HPDE6-E6E7 (cell line): ENCODE results near the gene GTF2F2.

ENCODE experiments used
- DNase-seq: peaks from one replicate; pipeline ENCODE4 v3.0.0; 2011; ENCODE audit warnings: missing footprints; ENCODE audit errors: extremely low spot score

GTF2F2 gene, protein sequence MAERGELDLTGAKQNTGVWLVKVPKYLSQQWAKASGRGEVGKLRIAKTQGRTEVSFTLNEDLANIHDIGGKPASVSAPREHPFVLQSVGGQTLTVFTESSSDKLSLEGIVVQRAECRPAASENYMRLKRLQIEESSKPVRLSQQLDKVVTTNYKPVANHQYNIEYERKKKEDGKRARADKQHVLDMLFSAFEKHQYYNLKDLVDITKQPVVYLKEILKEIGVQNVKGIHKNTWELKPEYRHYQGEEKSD

DNA sequence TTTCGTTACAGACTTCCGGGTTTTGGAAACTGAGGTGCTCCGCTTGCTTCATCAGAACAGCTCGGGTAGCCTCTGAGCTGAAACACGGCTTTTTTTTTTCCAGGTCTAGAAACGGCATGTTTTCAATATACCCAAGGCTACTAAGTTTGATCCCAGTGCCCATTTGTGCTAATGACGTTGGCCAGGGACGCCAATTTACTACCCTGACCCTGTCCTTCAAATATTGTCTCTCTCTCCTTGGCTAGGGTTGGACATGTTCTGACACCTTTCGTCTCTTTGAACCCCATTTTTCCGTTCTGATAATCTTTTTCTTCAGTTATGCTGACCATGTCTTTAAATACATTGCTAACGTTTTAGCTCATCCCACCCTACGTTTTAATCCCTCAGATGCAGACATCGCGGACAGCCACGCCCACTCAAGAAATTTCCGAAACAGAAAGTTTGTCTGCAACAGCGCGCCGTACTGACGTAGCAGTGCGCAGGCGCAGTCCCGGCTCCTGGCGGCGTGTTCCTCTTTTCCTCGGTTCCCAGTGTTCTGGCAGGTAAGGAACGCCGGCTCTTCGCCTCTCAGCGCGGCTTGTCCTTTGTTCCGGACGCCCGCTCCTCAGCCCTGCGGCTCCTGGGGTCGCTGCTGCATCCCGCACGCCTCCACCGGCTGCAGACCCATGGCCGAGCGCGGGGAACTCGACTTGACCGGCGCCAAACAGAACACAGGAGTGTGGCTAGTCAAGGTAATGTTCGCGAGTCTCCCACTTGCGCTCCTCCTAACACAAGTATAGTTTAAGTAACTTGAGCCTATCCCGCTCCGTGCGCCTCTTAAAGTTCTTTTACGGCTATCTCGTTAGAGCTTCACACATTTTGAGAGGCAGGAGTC lies at the start of gene GTF2F2:
TSS of gene GTF2F2 (plus strand) at position 520 of the 874 bp plus-strand sequence. CDS start at position 666, 146 bp downstream.
- peak; percentile 42 for DNase-seq

DNA sequence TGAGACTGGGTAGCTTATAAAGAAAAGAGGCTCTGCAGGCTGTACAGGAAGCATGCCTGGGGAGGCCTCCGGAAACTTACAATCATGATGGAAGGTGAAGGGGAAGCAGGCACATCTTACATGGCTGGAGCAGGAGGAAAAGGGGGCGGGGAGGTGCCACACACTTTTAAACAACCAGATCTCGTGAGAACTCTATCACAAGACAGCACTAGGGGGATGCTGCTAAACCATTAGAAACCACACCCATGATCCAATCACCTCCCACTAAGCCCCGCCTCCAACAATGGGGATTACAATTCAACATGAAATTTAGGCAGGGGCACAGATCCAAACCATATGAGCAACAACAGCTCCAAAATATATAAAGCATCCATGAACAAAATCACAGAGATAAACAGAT lies 46.5 kb upstream of the GTF2F2 start:
- no peak for DNase-seq

DNA sequence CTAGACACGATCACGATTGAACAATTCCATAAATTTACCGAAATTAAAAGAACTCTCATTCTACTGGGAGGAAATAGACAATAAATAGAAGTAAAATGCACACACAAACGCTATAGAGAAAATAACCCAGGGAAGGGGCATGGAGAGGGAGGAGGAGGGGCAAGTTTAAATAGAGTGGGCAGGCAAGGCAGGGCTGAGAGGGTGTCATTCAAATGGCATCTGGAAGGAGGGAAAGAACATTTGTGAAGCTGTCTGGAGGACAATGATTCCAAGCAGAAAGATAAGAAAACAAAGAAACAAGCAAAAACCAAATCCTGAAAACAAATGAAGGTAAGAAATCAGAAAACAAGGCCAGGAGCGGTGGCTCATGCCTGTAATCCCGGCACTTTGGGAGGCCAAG lies 45.6 kb upstream of the GTF2F2 start:
- no peak for DNase-seq

DNA sequence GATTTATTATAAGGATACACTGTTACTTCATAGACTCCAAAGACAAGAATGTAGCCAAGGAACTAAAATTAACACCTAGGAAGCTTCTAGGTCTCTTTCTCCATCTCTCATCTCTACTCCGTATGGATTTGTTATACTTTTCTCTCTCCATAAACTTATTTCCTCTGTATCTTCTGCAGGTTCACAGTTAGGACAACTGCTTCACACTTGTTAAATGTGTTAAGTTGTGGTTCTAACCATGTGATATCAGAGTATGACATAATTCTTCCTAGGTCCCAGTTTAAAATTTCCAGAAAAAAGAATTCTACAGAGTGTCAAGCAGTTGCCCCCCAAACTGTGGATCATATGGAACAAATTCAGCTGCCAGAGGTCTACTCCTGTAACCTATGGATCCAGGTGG lies 42.3 kb upstream of the GTF2F2 start:
- no peak for DNase-seq

DNA sequence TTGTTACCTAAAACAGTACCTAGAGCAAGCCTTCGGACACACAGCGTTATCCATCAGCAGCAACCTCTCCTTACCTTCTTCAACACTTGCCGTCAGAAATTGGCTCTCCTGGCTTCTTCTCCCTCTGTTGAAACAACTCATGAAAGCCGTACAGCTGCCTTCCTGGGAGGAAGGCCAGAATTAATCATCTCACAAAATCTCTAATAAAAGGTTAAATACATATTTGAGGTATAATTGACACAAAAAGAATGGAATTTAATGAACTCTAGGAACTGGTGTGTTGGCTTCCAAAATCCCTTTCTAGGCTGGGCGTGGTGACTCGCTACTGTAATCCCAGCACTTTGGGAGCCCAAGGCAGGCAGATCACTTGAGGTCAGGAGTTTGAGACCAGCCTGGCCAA lies 37.3 kb upstream of the GTF2F2 start:
- no peak for DNase-seq

DNA sequence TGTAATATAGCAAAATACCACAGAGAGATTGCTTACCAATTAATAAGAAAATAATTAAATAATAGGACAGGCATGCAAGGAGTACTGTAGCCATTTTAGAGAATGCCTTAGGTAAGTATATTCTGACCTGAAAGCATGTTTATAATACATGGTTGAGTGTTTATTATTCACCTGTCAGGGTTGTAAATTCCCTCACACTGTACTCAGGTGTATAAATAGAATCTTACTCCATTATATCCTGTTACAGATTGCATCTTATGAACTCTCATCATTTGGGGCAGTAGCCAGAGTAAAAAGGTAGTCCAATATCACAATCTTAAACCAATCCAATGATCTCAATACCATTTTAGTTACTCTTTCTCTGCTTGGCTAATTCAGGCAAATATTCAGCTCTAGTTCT lies 35.8 kb upstream of the GTF2F2 start:
- no peak for DNase-seq

DNA sequence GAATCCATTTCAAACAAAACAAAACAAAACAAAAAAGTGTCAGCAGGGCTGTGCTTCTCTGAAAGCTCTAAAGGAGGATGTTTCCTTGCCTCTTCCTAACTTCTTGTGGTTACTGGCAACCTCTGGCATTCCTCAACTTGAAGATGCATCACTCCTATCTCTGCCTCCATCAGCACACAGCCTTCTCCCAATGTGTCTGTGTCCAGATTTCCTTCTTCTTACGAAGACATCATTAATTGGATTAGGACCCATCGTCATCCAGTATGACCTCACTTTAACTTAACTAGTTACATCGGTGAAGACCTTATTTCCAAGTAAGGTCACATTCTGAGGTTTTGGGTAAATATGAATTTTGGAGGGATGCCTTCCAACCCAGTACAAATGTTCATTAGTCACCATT lies 33.8 kb upstream of the GTF2F2 start:
- no peak for DNase-seq

DNA sequence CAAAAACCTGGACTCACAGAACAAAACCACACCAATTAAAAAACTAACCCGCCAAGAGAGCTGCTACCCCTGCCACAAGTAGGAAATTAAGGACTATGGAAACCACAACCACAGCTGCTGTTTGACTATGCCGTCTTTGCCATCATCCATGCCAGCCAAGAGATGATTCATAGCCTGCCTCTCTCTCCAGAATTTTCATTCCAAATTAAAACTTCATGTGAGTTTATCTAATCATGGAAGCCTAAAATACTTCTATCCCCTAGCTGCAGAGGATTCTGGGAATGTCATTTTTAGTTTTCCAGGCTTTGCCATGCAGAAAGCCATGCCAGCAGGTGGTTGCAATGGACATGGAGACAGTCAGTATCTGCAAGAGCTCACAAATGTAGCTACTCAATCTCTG lies 27.6 kb upstream of the GTF2F2 start:
- no peak for DNase-seq

DNA sequence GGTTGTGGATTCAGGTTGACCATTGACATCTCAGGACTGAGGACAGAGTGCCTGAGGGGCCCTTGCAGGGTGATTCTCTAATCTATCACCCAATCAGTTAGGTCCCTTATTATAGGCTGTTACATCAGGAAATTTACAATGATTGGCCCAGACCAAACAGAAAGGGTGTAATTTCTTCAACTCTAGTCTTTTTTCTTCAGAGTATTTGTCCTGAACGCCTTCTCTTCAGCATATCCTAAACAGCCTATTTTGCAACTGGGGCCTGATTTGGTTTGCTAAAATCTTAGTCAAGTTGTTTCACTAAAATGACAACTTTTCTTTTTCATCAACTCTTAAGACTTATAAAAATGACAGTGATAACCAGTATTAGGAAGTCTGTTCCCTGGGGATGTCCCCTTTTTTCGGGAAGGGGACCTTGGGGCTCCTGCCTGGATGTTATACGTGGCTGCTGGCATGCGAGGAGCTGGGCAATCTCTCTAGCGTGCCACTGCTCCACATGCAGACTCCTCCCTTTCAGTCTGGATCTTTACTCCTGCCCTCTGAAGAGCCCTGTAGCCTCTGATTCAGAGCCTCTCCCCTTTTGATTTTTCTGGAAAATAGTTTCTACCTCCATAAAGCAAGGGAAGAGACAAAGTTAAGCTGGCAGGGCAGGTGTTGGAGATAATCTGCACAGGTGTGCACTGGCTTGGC lies 19.6 kb upstream of the GTF2F2 start:
- no peak for DNase-seq

DNA sequence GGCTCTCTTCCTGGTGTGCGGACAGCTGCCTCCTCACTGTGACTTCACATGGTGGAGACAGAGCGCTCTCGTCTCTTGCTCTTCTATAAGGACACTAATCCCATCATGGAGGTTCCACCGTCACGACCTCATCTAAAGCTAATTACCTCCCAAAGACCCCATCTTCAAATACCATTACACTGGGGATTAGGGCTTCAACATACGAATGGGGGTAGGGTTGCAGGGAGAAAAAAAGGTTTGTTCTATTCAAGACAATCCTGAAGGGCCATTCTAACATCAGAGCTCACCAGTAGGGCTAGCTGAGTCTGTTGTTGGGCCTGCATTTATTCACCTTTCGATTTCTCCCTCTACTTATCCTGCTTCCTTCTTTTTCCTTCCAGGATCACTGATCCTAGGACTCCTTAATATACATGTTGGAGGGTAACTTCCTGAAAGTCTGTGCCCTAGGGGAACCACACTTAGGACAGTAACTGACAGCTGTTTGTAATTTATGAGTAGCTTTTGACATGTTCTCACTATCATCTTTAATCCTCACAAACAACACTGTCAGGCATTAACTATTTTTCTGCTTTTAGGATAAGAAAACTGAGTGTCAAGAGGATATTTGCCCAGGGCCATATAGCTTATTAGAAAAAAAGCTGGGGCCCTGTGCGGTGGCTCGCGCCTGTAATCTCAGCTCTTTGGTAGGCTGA lies 18.8 kb upstream of the GTF2F2 start:
- DNase-seq = no peak

DNA sequence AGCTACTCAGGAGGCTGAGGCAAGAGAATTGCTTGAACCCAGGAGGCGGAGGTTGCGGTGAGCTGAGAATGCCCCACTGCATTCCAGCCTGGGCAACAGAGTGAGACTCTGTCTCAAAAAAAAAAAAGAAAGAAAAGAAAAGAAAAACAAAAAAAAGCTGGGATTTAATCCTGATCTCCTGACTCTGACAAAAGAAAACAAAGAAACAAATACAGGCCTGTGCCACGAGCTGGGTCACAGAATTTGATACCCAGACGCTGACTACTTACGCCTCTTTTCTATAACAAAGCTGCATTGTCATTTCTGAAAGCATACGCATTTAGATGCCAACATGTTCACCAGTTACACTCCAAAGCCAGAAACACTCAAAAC lies 18.2 kb upstream of the GTF2F2 start:
- no peak for DNase-seq

DNA sequence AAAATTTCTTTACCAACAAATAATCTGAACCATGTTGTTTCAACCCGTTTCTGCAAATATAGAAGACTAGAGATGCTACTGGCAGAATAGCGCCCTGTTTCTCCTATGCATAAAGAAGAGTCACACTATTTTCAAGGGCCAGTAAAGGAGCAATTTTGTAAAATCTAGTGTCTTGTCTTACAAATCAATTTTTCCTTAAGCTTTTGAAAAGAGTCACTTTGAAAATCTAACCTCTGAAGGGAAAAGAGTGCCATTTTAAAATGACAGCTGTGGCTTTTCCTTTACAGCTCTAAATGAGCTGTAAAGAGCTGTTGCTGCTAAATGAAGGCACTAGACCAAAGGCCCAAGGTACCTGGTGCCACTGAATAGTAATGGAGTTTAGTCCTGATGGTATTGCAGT lies 16.9 kb upstream of the GTF2F2 start:
- DNase-seq = no peak

DNA sequence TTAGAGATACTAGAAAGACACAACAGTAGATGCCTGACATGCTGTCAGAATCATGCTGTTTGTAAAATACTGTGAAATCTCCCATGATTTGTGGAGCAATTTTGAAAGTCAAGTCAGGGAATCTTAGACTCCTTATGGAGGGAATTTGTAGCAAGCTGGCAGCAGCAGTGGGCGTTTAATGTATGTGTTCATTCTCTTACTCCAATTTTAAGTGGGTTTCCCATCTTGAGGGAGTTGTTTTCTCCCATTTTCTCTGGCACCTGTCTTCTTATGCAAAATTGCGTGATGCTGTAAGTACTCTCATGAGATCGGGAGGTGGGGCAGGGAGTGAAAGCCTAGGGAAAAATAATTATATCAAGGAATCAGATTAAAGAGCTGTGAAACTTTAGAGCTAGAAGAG lies 16.0 kb upstream of the GTF2F2 start:
- DNase-seq = no peak

DNA sequence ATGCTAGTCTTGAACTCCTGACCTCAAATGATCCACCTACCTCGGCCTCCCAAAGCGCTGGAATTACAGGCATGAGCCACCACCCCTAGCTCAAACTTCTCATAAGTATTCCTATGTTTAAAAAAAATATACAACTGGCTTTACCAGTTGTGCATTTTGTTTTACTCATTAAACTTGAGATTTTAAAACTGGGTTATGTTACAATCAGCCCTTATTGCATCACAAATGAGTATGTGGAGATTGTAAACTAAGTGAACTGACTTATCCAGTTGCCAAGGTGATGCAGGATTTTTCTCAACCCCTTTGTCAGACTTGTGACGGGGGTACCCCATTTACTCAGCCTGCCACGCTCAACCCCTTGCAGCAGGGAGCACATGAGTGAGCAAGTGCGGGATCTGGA lies 14.4 kb upstream of the GTF2F2 start:
- no peak for DNase-seq

DNA sequence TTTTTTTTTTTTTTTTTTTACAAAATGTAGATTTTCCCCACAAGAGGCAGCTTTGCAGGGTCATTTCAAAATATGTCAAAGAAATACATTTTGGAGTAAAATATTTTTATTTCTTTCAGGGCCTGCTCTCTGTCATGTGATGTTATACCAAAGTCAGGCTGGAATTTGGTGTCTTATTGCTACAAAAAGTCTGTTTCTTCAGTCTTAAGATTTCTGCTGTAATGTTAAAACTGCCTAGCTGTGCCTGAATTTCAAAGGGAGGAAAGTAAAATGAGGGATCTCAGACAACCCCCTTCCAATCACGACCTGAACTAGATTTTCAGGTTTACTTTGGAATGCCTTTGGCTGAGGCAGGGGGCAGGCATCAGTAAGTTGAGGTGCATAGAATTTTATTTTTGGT lies 12.8 kb upstream of the GTF2F2 start:
- no peak for DNase-seq

DNA sequence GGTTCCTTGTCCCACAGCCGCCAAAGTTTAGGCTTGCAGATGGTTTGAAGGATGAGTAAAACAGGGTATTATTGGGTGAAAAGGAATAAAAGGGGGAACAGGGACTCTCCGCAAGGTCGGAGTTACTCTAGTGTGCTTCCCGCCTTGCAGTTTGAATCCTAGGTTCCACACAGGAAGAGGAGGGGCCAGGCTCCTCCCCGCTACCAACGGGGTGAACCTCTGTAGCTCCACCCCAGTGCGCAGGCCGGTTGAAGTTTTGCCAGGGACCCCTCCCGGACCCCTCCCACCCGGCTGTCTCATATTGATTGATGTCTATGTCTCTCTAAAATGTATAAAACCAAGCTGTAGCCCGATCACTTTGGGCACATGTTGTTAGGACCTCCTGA lies 11.6 kb upstream of the GTF2F2 start:
- no peak for DNase-seq

DNA sequence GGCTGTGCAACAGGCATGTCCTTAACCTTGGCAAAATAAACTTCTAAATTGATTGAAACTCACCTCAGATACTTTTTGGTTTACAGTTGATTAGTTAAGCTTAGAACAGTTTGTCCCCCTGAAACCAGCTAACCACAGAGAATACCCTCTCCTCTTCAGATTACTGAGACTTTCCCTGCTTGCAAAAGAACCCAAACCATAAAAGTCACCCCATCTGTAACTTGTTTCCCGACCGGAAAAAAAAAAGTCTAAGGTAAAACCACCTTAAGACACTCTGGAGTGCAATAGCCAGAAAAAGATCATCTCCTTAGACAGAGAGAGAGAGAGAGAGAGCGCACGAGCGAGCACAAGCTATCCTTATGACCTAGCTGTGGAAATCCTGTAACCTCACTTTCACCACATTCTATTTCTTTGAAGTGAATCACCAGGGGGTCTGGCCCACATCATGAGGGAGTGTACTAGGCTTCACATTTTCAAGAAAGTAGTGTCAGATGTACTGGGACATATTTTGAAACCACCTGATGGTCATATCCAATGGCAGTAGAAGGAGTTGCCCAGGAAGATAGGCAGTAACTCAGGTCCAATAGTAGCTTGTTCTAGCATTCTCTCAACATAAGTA lies 11.1 kb upstream of the GTF2F2 start:
- no peak for DNase-seq

DNA sequence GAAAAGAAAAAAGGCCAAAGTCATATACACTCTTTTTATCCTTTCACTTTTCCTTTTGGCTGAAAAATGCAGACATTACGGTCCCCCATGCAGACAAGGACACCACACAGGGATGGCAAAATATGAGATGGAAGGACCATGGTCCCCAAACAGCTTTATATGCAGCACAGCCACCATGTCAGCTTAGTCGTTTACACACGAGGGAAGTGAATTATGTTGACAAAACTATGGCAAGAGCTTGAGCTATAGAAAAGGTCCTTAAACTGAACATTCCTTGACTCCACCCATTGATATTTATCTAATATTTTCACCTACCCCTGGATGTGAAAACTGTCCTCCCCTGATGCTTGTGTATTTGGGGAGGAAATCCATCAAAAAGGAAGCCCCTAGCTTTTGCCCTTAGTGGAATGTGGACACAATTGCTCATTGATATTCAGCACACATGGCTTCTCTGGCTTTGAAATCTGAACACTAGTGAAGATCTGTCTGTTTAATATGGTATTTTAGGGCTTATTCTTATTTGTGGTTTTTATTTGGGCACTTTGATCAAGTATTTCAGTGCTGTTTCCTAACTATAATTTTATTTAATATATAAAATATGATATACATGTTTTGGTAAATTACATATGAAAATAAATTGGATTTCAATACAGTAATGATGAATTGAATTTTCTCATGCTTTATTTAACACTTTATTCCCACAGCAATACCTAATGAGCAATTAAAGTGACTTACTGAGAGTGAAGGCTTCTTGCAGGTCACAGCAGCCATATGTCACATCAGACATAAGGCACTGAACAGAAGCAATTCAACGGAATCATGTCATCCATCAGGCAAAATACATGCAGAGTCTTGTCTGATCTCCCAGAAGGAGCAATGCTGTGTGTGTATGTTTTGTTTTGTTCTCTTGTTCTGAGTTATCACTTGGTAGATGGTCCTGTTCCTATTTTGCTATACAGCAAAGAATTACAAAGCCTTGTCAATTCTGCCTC lies 6.8 kb upstream of the GTF2F2 start:
- no peak for DNase-seq

DNA sequence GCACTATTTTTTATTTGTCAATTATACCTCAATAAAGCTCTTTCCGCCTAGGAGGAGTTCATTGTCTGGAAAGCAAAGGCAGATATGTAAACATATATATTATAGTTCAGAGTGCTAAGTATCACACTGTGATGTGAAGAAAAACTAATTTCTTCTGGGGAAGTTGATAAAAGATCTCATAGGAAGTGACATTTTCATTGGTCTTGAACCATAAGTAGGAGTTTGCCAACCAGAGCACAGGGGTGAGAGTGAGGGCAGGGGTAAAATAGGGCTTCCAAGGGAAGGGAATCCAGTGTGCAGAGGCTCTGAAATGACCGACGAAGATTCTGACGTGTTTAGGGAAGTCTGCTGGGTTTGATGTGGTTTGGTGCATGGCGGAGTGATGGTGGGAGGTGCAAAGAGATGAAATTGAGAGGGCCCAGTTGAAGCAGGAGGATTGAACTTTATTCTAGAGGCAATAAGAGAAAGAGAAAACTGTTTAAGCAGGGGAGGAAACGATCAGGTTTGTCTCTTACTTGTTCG lies 780 bp upstream of the GTF2F2 start:
- no peak for DNase-seq
